Measurements from ENCODE around the gene PKD2.
"Not testable (repeated sequence)": the region's sequence is repeated elsewhere in the genome, so short reads cannot be mapped to it uniquely, and the experiment has no call there.

Gene PKD2

GRCh38 chr4:87986508-87986907 lies 20.9 kb upstream of the PKD2 start:
- no peak for DNase-seq (ENCODE audit: low read depth)

- DNase-seq (ENCODE audit: low read depth) = no peak
Observed at GRCh38 chr4:87989765-87990164, 17.7 kb upstream of the PKD2 start.

- no peak for DNase-seq (ENCODE audit: low read depth)
Observed at GRCh38 chr4:87995435-87995834, 12.0 kb upstream of the PKD2 start.

- DNase-seq (ENCODE audit: low read depth) = not testable (repeated sequence)
Observed at GRCh38 chr4:87999191-87999691, 8.2 kb upstream of the PKD2 start.

GRCh38 chr4:88001871-88002270 lies 5.6 kb upstream of the PKD2 start:
- DNase-seq (ENCODE audit: low read depth) = no peak

GRCh38 chr4:88002786-88003185 lies 4.6 kb upstream of the PKD2 start:
- DNase-seq (ENCODE audit: low read depth) = no peak

- no peak for DNase-seq (ENCODE audit: low read depth)
Observed at GRCh38 chr4:88003261-88003660, 4.2 kb upstream of the PKD2 start.

- DNase-seq (ENCODE audit: low read depth) = no peak
Observed at GRCh38 chr4:88005076-88005475, 2.4 kb upstream of the PKD2 start.

GRCh38 chr4:88005946-88006345 lies 1.5 kb upstream of the PKD2 start:
- DNase-seq (ENCODE audit: low read depth) = no peak

GRCh38 chr4:88006956-88007303 lies 505 bp upstream of the PKD2 start:
- no peak for DNase-seq (ENCODE audit: low read depth)

GRCh38 chr4:88008122-88008742 lies 797 bp downstream of the PKD2 start:
- DNase-seq (ENCODE audit: low read depth) = no peak

- DNase-seq (ENCODE audit: low read depth) = no peak
Observed at GRCh38 chr4:88008743-88009171, 1.3 kb downstream of the PKD2 start.

- DNase-seq (ENCODE audit: low read depth) = no peak
Observed at GRCh38 chr4:88009871-88010270, 2.4 kb downstream of the PKD2 start.

- DNase-seq (ENCODE audit: low read depth) = no peak
Observed at GRCh38 chr4:88010966-88011365, 3.5 kb downstream of the PKD2 start.

GRCh38 chr4:88012647-88013046 lies 5.2 kb downstream of the PKD2 start:
- DNase-seq (ENCODE audit: low read depth) = no peak

GRCh38 chr4:88014386-88014905 lies 7.0 kb downstream of the PKD2 start:
- DNase-seq (ENCODE audit: low read depth) = no peak

- DNase-seq (ENCODE audit: low read depth) = no peak
Observed at GRCh38 chr4:88015659-88016295, 8.3 kb downstream of the PKD2 start.

GRCh38 chr4:88017516-88018297 lies 10.3 kb downstream of the PKD2 start:
- DNase-seq (ENCODE audit: low read depth) = no peak

GRCh38 chr4:88018466-88018865 lies 11.0 kb downstream of the PKD2 start:
- DNase-seq (ENCODE audit: low read depth) = no peak

GRCh38 chr4:88021824-88022223 lies 14.4 kb downstream of the PKD2 start:
- no peak for DNase-seq (ENCODE audit: low read depth)

GRCh38 chr4:88022289-88022688 lies 14.9 kb downstream of the PKD2 start:
- no peak for DNase-seq (ENCODE audit: low read depth)

- not testable (repeated sequence) for DNase-seq (ENCODE audit: low read depth)
Observed at GRCh38 chr4:88025868-88026661, 18.6 kb downstream of the PKD2 start.
